Lower leg skin (tissue), 4 donors: ENCODE data around the gene TXNRD2. TPM values are rescaled to one million over a fixed set of nuclear protein-coding genes. Genes with fewer than 3 reads are reported as not detected.

Experiments used
- DNase-seq, 2 donors: peaks; one replicate each; pipeline ENCODE4 v3.0.0-alpha.2; 2019; ENCODE audit warnings: low spot score in 2 of 2
- H3K4me3 ChIP-seq: fragments of 200-600 bp; sonication (generic); 2 replicates; pipeline ENCODE4 v1.5.1; 2017; ENCODE audit warnings: mild to moderate bottlenecking, low read depth; ENCODE audit not compliant: poor library complexity, severe bottlenecking
- POLR2A ChIP-seq, 2 donors: fragments of 450-650 bp; IDR thresholded peaks; one replicate each; pipeline ENCODE4 v1.6.1; 2016 to 2017; ENCODE audit warnings: antibody characterized with exemption in 2 of 2, mild to moderate bottlenecking in 1 of 2, moderate library complexity in 1 of 2
- WGBS, 2 donors: methylation state at CpG; one replicate each; pipeline ENCODE4 v1.1.5; 2018; 5-methylcytosine and 5-hydroxymethylcytosine counted together
- intact Hi-C: fragments of 100-400 bp; cut with DNase I; formaldehyde crosslinking; loops from one replicate; pipeline ENCODE4 v1.15.0; 2023; ENCODE audit warnings: low total_unique reads
- total RNA-seq, 4 donors: library from RNA; depleted of rRNA; stranded (reverse); fragments of >200 nt; gene quantifications; one replicate each; pipeline ENCODE4 v1.1.0, GENCODE V29; 2016
- TF ChIP-seq, protein P1 (sequence below), 3 donors: fragments of 450-650 bp; IDR thresholded peaks; one replicate each; pipeline ENCODE4 v1.5.1; 2016; ENCODE audit warnings: antibody characterized with exemption in 3 of 3, mild to moderate bottlenecking in 3 of 3, moderate library complexity in 2 of 3

Gene TXNRD2
- total RNA-seq, 4 donors from 2014 or later = 10.9 to 16.8 (median 15.2) TPM

DNA sequence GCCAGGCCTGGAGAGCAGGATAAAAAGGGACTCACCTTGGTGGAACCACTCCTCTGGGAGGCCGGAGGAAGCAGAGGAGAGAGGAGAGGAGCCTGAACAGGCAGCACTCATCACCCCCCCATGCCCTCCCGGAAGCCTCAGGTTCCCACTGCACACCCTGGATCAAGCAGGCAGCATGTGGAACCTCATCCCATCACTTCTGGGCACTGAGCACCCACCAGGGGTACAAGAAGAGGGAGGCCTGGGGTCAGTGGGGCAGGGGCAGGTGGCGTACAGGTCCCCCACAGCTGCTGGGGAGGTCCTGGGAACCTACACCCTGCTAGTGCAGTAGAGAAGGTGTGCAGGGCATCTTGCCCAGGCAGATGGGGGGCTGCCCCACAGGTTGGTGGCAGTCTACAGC, 35.1 kb upstream of the TXNRD2 start:
- WGBS, 2 donors = 73 to 75% methylated on average over 3 of the region's 3 CpGs
- no peak for DNase-seq
- TF ChIP-seq, protein P1, sequence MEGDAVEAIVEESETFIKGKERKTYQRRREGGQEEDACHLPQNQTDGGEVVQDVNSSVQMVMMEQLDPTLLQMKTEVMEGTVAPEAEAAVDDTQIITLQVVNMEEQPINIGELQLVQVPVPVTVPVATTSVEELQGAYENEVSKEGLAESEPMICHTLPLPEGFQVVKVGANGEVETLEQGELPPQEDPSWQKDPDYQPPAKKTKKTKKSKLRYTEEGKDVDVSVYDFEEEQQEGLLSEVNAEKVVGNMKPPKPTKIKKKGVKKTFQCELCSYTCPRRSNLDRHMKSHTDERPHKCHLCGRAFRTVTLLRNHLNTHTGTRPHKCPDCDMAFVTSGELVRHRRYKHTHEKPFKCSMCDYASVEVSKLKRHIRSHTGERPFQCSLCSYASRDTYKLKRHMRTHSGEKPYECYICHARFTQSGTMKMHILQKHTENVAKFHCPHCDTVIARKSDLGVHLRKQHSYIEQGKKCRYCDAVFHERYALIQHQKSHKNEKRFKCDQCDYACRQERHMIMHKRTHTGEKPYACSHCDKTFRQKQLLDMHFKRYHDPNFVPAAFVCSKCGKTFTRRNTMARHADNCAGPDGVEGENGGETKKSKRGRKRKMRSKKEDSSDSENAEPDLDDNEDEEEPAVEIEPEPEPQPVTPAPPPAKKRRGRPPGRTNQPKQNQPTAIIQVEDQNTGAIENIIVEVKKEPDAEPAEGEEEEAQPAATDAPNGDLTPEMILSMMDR (IDR thresholded peaks at IDR 0.05) = no peak
- no peak for TF ChIP-seq POLR2A (IDR thresholded peaks at IDR 0.05)
- intact Hi-C loops = no loop called here
- no peak overlapping the region for H3K4me3 ChIP-seq

DNA sequence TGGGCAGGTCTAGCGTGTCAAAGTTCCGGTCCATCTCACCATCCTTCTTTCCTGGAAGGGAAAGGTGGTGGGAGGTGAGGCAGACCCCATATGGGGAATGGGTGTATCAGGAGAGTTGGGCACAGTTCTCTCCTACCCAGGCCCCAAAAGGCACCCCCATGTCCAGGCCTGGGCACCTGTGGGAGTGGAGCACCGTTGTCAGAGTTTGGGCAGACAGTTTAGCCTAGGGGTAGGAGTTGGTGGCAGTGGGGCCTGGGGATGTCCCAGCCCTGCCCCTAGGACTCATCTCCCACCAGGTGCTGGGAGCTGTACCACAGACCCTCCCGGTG, 34.1 kb upstream of the TXNRD2 start:
- H3K4me3 ChIP-seq = no peak overlapping the region
- TF ChIP-seq, protein P1 (IDR thresholded peaks at IDR 0.05) = no peak
- TF ChIP-seq POLR2A (IDR thresholded peaks at IDR 0.05) = no peak
- intact Hi-C loops = no loop called here
- 88 to 89% methylated on average over 4 of the region's 4 CpGs for WGBS, 2 donors
- no peak for DNase-seq

DNA sequence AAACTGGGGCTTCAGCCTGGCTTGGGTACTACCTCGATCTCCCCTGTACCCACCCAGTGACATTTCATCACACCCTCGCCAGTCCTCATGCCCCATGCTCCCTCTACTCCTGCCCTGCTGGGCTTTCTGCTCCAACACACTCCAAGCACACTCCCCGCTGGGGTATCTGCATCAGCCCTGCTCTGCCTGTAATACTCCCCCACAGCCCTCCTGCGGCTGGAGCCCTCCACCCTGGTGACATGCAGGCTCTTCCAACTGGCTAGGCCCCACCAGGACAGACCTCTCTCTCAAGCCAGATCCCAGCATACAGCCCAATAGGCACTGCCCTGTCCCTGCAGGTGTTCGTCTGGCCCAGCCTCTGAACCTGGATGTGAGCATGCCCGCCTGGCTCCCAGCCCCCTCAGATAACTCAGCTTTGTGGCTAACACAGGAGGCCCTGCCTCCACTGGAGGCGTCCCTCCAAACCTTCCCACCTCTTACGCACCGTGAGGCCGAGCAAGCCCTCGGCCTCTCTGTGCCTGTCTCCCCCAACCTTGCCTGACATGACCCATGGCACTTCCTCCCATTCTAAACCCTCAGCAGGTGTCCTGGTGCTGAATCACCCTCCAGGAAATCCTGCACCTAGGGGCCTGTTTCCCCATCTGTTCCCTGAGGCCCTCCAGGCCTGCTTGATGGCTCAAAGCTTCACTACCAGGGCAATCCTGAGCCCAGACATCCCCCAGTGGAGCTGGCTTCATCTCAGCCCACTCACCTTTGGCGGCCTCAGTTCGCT, 33.5 kb upstream of the TXNRD2 start:
- 72 to 75% methylated on average over 12 to 13 of the region's 13 CpGs for WGBS, 2 donors
- DNase-seq = no peak
- TF ChIP-seq POLR2A (IDR thresholded peaks at IDR 0.05) = no peak
- TF ChIP-seq, protein P1 (IDR thresholded peaks at IDR 0.05) = no peak
- no peak overlapping the region for H3K4me3 ChIP-seq
- intact Hi-C loops = loop anchor here (5.0 kb wide), 2 partner anchors 37 to 152 kb away; no protein-coding TSS in a partner anchor

DNA sequence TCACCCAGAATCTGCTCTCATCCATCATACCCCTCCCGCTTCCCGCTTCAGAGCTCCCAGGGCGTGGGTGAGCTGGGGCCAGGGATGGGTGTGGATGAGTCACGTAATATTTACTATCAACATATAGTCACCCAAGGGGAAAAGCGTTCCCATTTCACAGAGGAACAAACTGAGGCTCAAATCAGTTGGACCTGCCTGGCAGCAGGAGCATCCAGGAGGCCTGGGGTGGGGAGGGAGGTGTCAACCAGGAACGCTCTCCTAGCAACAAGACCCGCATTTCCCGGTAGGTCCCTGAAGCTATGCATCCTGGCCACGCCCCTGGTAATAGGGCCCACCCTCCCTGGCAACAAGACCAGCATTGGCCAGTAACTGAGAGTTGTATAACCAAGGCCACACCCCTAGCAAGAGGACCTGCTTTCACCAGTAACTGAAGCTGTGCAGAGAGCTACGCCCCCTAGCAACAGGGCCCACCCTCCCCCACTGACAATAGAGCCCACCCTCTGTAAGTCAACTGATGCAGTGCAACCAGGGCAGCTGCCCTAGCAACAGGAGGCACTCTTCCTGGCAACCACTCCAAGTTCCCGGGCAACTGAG, 32.7 kb upstream of the TXNRD2 start:
- TF ChIP-seq, protein P1 (IDR thresholded peaks at IDR 0.05) = no peak
- TF ChIP-seq POLR2A (IDR thresholded peaks at IDR 0.05) = no peak
- H3K4me3 ChIP-seq = no peak overlapping the region
- no peak for DNase-seq
- 60% methylated on average over 9 to 11 of the region's 11 CpGs for WGBS, 2 donors
- intact Hi-C loops = loop anchor here (5.0 kb wide), 2 partner anchors 38 to 153 kb away; no protein-coding TSS in a partner anchor

DNA sequence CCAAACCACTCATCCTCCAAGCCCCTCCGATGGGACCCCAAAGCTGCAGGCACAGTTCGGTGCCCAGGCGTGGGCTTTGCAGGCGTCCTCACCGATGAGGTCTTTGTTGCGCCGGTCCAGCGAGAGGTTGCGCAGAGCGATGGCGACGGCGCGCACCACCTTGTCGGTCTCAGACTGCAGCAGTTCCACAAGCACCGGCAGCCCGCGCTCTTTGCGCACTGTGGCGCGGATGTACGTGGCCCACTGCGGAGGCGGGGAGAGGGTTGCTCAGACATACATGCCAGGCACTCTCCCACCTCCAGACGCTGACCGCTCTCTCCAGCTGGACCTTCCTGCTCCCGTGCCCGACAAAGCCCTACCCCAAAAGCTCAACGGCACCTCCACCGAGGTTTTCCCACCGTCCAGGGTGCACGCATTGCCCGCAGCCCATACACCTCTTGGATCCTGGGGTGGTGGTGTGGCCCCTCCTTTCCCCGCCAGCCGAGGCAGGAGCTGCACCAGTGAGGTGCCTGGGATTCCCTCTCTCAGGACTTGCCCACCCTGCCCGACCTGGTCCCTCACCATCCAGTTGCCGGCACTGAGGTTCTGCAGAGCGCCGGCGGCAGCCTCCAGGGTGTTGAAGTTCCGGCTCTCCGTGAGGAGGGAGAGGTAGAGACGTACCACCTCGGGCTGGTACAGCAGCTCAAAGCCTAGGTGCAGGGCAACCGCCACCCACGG, 32.1 kb upstream of the TXNRD2 start:
- intact Hi-C loops = loop anchor here (5.0 kb wide), 2 partner anchors 39 to 154 kb away; no protein-coding TSS in a partner anchor
- WGBS, 2 donors = 91 to 95% methylated on average over 35 to 43 of the region's 46 CpGs
- no peak for DNase-seq
- H3K4me3 ChIP-seq = no peak overlapping the region
- no peak for TF ChIP-seq POLR2A (IDR thresholded peaks at IDR 0.05)
- TF ChIP-seq, protein P1 (IDR thresholded peaks at IDR 0.05) = no peak
